Hematopoietic multipotent progenitor cell treated with erythropoietin and hydrocortisone succinate and interleukin-3 and kit ligand, for 8 days (in vitro differentiated cells): ENCODE results near the gene FARS2.

Experiments used
- DNase-seq: peaks from one replicate; pipeline ENCODE4 v3.0.0-alpha.2; 2015

The FARS2 gene

DNA sequence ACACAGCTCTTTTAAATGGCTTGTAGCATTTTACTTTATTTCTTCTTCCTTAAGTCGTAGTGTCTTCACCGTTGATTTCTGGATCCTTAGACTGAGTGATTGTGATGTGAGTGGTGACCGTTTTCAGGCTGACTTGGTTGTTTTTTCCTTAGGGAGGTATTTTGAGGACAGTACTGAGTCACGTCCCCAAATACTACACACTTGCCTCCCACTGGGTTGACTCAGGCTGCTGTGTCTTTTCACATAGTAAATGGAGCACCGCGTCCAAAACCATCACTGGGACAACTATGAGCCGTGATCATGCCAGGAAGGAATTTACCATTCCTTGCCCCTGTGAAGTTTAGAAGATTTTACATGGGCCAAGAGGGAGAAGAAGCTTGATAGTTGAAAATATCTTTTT lies 174.1 kb downstream of the FARS2 start:
- no peak for DNase-seq

DNA sequence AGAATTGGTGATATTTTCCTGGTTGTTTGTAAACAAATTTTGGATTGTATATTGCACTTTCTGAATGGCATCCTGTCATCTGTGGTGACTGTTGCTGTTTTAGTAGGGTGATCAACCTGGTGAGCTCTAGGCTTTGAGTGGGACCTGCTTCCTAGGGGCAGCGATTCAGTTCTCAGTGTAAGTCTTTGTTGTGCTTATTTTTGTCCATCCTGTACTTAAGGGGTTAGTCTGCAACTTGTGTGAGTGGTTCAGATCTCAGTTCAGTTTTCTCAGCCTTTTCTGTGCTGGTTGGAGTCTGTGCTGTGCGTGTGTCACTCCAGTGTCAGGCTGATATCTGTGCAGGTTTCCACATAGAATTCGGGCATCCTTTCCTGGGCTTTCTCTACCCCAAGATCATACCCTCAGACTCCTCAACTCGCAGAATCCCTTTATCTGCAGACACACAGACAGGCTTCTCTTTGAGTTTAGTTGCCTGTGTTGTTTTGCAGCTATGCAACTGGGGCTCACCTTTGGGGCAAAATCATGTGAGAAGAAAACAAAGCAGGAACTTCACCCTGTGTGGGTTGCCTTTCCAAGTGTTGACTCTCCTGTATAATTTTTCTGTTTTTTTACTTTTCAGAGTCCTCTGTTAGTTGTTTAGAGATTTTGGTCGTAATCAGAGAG lies 177.7 kb downstream of the FARS2 start:
- no peak for DNase-seq

DNA sequence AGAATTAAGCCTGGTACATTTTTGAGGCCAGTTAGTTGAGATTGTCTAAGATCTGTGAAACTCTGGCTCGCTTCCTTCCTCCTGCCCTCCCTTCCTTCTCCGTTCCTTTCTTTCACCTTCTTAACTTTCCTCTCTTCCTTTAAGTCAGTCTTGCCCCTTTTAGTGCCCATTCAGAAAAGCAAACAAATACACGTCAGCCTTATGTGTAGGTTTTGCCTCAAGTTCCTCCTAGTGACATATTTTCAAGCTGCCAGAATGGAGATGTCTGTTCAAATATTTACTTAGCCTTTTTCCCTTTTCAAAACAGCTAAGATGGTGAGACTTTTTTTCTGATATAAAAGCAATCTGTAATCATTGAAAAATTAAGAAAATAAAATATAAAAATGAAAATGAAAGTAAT lies 178.4 kb downstream of the FARS2 start:
- no peak for DNase-seq

DNA sequence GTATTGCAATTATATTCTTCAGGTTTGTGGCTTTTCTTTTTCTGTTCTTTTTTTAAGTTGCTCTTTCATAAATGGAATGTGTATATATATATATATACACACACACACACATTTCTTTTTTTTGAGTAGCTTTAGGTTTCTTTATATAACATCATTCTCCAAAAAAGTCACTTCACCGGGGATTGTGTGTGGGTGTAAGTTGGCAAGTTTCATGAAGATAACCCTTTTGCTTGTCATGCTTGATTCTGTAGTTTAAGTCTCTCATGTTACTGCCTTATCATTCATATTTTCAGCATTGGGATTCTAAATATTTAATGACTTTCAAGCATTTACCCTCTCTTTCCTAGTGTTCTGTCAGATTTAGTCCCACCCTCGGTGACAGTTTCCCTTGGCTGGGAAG lies 181.0 kb downstream of the FARS2 start:
- peak; percentile 16 for DNase-seq

DNA sequence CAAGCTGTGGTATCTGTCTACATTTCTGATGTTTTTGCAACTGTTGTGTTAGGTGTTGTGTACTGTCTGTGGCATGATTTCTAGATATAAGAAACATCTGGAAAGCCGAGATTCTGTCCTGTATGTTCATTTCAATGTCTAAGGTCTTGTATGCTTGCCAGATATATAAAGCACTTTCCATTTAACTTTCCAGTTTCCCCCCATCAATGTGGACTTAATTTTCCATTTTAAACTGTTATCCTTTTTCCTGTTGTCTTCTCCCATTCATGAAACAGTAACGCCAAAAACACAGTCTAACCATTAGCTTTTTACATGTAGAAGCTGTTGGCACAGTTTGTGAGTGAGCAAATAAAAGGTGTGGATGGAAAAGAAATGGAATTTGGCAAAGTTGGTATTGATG lies 181.6 kb downstream of the FARS2 start:
- DNase-seq: no peak

DNA sequence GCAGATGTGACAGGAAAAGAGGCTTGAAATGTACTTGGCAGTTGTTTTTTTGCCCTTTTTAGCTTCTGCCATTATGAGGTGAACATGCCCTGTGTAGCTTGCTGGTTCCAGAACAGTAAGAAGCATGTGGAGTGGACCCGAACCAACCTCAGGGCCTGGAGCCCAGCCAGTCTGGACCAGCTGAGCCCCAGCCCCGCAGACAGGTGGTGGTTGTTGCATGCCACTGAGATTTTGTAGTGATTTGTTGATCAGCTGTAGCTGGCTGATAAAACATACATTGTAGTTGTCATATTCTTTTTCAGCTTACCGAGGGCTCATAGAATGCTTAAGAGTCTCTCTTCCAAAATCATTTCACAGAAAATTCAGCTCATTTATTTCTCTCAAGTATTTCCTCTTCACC lies 182.2 kb downstream of the FARS2 start:
- no peak for DNase-seq

DNA sequence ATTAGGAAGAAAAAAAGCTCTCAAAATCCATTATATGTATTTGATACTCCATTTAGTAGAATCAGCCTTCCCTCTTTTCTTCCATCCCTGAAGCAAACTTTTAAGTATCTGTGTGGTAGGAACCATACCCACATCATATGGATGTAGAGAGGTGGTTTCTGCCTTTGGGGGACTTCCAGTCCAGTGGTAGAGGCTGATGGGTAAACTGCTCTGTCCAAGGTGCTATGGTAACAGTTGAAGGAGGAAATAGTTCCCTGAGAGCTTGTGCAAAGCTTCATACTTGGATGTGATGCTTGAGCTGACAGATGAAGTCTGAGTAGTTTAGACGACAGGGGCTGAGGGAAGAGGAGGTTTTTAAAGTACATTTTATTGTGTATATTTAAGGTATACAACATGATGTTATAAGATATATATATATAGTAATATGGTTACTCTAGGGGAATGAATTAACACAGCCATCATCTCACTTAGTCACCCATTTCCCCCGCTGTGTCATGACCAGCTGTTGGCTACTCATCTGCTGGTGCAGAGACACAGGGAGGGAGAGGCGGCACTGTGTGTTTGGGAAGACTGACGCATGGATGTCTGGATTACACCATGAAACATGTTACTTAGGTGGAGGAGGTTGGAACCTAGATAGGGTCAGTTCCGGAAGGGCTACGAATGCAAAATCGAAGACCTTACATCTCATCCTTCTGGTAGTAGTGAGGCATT lies 185.2 kb downstream of the FARS2 start:
- no peak for DNase-seq

DNA sequence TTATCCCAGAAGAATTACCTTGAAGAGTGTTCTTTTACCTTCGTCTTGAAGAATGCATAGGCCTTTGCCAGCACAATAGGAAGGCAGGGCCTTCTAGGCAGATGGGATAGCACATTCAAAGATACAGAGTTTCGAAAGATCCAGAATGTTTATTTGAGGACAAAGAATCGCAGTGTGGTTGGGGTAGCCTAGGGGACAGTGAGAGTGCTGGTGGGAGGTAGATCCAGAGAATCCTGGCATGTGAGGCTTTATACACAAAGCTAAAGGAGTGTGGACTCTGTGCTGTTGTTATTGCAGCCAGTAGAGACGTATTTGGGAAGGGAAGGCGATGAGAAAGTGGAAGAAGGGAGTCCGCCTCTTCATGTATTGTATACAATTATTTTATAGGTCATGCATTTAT lies 186.6 kb downstream of the FARS2 start:
- DNase-seq: no peak

DNA sequence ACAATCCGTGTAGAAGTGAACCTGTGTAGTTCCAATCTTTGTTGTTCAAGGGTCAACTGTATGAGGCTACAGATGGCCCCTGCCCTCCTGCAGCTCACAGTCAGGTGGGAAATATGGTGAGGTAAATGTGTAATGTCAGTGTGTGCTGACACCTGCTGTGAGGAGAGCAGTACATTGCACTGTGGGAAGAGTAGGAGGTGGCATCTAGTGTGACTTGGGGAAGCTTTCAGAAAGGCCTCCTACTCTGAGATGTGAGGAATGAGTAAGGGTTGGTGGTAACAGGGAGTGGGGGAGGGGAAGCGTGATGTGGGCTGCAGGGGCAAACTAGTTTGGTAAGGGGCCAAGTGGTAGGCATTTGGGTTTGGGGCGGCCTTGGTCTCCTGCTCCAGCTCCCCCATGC lies 188.8 kb downstream of the FARS2 start:
- no peak for DNase-seq

DNA sequence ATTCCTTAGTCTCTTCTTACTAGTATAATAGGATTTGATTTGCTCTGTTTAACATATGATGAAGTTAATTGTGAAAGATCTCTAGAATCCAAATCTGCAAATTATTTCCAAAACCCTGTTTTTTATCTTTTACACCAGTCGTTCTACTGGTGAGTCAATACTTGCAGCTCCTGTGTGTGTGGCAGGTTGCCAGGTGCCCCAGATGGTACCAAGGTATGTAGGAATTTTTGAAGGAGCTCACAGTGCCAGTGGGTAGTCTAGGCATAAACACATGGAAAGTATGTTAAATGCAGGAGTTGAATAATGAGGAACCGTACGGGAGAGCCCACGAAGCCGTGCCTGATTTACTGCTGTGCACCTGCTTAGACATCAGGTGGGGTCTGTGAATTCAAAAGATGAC lies 192.2 kb downstream of the FARS2 start:
- peak; percentile 51 for DNase-seq

DNA sequence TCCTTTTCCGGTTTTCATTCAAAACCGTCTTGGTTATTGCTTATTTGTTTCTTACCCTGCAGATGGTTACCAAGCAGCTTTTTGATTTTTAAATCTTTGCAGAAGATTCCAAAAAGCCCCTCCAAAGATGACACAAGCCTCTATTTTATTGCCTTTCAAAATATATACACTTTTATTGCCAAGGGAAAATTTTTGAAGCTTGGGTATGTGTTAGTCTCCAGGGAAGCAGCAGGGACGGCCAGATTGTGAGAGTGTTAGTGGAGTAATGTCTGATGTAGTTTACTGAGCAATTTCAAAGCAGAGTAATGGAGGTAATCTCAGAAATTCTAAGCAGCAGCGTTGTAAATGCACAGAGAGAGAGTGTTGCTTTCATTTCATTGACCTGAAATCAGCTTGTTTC lies 193.8 kb downstream of the FARS2 start:
- no peak for DNase-seq

DNA sequence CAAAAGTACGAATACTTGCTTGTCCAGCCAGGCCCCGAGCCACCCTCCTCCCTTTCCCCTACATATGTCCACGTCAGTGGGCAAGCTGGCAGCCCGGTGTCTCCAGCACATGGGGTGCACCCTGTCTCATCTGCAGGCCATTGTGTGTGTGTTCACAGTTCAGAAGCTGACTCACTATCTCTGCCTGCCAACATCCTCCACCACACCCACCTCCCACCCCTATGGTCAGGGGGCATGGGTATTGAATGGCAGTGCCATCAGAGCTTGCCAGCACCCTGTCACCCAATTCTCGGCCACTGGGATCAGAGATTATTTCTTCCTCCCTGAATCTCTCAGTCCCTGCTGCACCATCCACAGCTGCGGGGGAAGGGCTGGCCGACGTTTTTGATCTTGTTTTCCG lies 195.7 kb downstream of the FARS2 start:
- peak; percentile 94 for DNase-seq

DNA sequence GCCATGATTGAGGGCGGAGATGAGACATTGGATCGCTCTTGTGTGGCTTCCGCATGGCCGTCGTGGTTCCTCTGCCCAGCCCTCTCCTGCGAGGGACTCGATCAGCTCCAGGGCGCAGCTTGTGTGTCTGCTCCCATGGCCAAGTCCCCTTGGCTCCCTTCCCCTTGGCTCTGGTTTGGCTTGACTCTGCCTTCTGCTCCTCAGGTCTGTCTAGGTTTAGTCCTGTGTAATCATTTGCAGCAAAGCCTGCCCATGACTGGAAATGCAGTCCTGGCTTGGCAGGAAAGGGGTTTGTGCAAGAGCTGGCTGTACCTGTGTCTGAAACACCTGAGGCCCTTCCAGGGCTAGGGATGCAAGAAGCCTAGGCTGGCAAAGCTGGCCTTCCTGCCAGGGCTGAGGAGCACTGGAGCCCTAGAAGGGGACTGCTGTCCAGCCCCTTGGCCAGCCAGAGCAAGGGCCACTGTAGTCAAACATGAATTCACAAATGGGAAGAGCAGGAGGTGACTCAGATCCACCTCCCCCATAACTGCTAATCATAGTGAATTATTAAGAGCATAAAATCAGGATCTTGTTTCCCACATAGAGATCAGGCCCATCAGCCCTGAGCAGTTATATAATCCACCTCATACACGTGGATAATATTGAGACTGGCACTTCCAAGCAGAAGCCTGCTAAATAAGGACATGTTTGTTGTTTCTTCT lies 196.8 kb downstream of the FARS2 start:
- no peak for DNase-seq

DNA sequence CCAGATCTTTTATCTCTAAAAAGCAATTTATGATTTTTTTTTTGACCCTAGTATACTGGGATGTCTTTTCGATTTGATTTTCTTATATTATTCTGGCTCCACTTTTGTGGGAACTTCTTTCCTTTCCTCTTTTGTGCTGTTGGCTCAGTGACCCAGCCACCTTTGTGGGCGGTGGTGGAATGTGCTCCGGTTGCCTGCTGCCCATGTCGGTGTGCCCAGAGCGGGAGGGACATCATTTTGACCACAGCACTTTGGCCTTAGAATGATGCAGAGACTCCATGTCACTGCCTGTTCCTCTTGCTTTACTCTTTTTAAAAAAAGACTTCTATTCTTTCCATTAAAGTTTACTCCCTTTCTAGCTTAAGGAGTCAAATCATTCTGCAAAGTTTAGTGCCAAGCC lies 198.0 kb downstream of the FARS2 start:
- DNase-seq: no peak

DNA sequence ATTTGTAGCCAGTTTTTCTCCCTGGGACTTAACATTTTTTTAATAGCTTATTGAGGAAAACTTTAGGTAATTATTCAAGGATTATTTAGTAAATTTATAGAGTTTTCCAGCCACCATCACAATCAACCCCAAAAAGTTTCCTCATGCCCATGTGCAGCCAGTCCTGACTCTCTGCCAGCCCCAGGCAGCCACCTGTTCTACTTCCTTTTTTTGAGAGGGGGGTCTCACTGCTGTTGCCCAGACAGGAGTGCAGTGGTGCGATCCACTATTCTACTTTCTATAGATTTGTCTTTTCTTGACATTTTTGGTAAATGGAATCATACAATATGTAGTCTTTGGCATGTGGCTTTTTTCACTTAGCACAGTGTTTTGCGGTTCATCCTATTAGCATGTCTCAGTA lies 200.1 kb downstream of the FARS2 start:
- no peak for DNase-seq

DNA sequence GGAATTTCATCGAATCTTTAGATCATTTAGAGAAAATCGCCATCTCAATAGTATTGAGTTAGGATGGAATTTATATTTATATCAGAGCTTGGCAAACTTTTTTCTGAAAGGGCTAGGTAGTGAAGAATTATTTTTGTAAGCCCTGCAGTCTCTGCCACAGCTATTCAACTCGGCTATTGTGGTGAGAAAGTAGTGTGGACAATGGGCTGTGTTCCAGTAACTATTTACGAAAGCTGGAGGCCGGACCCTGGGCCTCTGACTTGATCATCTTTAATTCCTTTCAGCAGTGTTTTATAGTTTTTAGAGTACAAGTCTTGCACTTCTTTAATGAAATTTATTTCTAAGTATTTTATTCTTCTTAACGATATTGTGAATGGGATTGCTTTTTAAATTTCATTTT lies 201.5 kb downstream of the FARS2 start:
- no peak for DNase-seq

DNA sequence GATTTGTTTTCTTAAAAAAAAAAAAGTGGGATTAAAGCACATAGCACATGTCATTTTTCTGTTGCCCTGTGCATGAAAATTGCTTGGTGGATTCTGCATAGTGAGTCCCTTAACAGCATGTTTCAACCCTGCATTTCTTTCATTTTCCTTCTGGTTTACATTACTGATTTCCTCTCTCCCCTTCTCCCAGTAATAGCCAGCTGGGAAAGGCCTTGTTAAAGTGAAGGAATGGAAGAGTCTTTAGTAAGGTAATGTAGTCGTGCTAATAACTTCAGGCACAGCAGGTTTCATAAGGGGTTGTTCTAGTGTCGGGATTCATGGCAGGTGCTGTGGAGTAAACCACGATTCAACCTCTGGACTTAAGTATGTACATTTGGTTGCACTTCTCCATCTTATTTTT lies 202.4 kb downstream of the FARS2 start:
- DNase-seq: no peak

DNA sequence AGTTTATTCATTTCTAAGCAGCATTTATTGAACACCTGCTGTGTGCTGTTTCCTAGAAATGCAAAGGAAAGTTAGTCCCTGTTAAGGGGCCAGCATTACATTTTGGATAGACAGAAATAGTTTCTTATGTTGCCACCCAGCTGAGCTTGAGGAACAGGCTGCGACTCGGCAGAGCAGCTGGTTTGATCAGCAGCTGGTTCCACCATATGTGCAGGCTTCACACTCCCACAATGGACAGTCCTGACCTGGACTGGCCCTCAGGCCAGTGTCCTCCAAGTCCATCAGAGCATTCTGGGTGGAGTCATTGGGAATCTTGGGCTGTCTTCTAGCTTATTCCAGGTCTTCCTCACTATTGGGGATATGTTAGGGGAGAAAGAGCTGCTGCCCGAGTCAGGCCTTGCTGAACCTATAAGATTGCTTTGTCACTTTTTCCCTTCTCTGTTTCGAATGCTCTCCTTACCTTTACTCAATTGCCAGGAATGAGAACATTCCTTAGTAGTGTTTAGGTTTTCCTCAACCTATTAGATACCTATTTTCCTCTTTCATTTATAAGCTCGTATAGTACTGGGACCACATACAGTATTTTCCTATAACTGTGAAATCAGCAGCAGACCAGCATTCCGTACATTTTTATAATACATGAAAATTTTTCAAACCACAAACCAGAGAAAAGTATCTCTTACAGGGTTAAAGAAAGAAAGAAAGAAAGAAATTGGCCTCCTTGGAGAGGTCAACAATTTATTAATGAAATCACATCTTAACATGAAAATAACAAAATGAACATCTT lies 203.0 kb downstream of the FARS2 start:
- DNase-seq: no peak

DNA sequence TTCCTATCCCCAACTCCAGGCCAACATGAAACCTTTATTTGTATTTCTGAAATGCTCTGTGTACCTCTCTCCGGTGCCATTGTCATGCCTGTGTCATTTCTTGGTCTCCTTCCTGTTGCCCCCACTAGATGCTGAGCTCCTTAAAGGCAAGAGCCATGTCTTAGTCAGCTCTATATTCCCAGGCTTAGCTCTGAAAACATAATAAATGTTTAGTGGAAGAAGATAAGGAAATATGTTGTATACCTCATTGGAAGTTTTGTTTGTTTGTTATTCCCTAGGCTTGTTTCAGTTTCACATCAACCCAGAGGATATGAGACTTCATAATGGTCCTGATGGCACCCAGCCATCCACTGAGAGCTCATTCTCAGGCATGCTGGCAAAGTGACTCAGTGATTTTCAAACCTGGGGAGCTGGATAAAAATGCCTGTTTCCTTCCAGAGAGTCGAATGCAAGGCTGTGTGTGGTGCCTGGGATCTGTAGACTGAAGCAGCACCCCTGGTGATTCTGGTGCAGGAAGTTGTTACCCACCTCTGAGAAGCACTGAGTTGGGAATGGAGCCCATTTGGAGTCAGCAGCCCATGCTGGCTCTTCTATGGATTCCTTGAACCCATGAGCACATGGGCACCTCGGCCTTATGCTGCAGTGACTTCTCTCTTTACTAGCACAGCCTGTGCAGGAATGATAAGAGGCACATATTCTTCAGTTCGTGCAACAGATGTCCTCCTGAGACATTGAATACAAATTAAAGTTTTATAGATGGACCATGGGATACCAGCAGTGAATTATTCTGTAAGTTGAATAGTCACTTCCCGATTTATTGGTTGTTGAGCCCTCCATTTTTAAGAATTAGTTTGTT lies 205.2 kb downstream of the FARS2 start:
- peak; percentile 79 for DNase-seq

DNA sequence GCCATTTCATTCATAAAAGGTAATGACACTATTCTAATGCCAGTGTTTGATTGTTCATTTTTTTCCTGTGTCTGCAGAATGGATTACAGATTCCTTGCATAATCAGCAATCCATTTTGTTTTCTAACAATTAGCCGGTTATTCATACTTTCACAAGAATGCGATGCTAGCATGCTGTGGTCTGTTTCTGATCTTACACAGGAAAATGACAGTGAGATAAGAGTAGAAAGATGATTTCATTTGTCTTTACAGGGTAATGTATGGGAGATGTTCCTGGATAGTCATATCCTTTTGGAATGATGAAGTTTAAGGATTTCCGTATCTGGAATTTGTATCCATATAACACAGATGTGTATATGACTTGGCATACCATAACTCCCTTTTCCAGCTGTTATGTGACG lies 207.3 kb downstream of the FARS2 start:
- DNase-seq: no peak

DNA sequence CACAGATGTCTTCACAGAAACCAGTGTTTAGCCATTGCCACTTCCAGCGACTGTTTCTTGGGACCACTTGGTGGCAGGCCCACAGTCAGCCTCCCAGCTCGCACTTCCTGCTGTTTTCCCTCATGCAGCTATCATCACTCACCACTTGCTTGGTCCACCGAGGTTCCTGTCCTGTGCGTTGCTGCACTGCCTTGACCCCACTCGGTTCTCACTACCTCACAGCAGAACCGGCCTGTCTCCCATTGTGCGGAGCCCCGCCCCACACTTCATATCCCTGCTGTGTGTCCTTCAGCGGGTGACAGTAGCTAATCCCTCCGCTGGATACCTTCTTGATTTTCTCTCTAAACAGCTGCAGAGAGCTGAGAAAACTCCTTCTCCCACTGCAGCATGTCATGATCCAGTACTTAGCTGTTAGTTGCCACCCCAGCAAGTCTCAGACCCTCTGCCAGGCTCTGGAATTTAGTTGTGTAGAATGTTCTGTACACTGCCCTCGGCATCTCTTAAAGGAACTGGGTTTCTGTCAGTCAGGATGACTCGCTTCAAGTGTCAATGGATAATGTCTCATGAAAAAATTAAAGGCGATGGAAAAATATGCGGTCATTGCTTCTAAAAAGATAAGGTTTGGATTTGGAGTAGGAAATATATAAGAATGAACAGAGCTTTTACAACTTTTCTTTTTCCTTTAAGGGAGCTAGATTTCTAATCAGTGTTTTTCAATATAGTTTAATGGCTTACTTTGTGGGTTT lies 208.0 kb downstream of the FARS2 start:
- DNase-seq: no peak

DNA sequence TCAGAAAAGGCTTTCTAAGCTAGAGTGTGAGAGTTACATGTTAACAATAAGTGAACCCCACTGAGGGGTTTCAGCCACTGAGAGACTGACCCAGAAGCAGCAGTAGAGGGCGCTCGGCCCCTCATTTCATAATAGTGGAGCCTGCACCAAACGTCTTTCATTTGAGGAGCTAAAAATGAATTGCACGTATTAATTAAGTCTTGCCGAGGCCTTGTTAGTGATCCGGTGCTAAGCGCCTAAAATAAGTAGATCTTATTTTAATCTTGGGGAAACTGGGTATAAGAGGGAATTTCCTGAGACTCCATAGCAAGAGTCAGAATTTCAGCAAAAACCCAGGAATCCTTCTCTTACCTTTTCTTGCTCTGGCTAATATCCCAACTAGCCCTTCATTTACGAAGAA lies 209.7 kb downstream of the FARS2 start:
- DNase-seq: peak; percentile 68
